GM21717 (cell line): ENCODE data around the gene TAOK2.
"Not testable (repeated sequence)": the region's sequence is repeated elsewhere in the genome, so short reads cannot be mapped to it uniquely, and the experiment has no call there.

ENCODE experiments used
- ATAC-seq: cut with Tn5 transposase; IDR thresholded peaks from one replicate; pipeline ENCODE4 v1.9.1; 2021; ENCODE audit warnings: mild to moderate bottlenecking, moderate library complexity; ENCODE audit not compliant: unreplicated experiment

TAOK2 gene

GRCh38 chr16:30002614-30003346, 29.1 kb downstream of the TAOK2 start:
- ATAC-seq, result no peak

- ATAC-seq, result no peak
These were observed 30.2 kb downstream of the TAOK2 start for GRCh38 chr16:30003670-30004423.

GRCh38 chr16:30004424-30004776, 30.7 kb downstream of the TAOK2 start:
- no peak for ATAC-seq

DNA sequence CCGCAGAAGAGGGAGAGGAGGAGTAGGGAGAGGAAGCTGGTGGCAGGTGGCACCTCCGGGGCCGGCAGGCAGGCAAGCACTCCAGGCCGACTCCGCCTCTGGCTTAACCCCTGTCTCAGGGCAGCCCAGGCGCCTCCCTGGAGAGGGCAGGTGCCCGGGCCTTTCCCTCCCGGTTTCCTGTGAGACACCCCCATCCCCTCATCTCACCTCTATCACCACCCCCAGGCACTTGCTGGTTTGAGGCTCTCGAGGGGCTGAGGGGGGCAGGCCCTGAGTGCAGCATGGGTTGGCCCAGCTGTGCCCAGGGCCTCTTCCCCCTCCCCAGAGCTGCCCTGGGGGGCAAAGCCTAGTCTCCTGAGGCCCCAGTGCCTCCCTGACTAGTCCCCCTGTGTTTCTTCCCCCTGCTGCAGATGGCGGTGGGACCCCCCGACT, 31.2 kb downstream of the TAOK2 start:
- no peak for ATAC-seq

GRCh38 chr16:30005341-30006094, 31.9 kb downstream of the TAOK2 start:
- no peak for ATAC-seq

DNA sequence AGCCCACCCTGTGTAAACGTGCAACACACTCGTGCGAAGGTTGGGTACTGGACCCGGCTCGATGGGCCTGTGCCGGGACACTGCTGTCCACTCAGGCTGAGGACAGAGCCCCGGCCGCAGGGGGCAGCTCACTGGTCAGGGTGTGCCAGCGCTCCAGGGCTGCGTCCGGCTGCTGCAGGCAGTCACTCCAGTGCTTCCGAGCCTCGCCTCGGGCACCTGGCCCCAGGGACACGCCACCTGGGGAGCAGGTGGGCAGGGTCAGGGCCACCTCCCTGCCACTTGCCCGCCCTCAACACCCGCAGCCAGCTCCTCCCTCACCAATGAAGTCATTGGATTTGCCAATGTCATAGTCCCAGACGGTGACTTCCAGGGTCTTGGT, 32.4 kb downstream of the TAOK2 start:
- ATAC-seq, result no peak

GRCh38 chr16:30006659-30007377, 33.1 kb downstream of the TAOK2 start:
- no peak for ATAC-seq

DNA sequence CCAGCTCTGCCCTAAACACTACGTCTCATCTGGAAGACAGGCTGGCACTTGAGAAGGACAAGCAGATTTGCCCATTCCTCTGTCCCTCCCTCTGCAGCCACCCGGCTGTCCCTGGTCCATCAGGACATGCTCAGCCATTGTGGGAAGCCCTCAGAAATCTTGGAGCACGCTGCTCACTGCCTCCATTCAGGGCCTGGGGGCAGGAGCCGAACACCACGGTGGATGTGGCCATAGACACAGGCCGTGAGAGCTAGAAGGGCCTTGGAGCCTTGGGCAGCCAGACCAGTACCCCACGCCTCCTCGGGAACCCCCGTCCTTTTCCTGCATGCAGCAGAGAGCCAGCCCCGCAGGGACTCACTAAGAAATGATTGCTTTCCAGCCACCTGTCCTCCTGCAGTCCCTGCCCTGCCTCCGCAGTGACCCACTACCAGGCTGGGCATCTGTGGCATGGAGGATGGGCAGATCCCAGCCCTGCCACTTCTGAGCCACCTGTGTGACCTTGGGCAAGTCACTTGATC, 33.8 kb downstream of the TAOK2 start:
- ATAC-seq, result no peak

DNA sequence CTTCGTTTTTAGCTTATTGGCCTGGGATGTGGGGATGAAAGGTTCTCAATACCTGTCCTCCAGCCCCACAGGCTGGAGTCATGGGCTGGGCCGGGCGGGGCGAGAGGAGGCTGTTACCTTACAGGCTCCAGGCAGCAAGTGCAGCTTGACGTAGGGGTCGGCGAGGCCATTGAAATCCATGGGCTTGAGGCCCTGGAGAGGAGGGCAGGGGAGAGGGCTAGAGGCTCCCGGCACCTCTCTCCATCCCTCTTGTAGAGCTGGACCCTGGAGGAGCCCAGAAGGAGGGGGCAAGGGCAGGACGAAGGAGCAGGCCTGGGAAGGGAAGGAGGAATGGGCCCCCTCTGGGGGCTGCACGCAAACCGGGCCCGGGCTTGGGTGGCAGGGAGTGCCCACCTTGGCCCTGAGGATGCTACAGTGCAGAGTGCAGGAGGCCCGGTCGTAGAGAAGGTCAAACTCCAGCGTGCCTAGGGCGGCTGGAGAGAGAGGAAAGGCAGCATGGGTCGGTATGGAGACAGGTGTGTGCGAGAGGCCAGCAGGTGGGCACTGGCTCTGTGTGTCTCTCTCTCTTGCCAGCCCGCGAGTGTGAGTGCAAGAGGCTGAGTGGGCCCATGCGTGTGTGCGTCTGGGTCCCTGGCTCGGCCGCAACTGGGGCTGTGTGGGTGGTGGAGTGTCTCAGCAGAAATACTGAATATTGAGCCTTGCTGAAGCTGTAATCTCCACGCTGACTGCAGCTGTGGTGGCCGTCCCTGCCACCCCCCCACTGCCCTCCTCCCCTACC, 35.6 kb downstream of the TAOK2 start:
- ATAC-seq, result no peak

GRCh38 chr16:30009990-30010843, 36.5 kb downstream of the TAOK2 start:
- ATAC-seq, result no peak

GRCh38 chr16:30010844-30011713, 37.4 kb downstream of the TAOK2 start, which contains the start of gene DOC2A:
DOC2A (minus strand) TSS chr16:30011027; CDS start chr16:30010222, 805 bp downstream.
- no peak for ATAC-seq

GRCh38 chr16:30011714-30012504, 38.2 kb downstream of the TAOK2 start:
- ATAC-seq, result no peak

DNA sequence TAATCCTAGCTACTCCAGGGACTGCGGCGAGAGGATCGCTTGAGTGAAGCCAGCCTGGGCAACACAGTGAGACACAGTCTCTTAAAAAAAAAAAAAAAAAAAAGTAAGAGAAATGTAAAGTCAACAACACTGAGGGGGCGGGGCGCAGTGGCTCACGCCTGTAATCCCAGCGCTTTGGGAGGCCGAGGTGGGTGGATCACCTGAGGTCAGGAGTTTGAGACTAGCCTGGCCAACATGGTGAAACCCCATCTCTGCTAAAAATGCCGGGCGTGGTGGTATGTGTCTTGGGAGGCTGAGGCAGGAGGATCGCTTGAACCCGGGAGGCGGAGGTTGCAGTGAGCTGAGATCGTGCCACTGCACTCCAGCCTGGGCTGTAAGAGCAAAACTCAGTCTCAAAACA, 38.9 kb downstream of the TAOK2 start:
- ATAC-seq, result not testable (repeated sequence)

DNA sequence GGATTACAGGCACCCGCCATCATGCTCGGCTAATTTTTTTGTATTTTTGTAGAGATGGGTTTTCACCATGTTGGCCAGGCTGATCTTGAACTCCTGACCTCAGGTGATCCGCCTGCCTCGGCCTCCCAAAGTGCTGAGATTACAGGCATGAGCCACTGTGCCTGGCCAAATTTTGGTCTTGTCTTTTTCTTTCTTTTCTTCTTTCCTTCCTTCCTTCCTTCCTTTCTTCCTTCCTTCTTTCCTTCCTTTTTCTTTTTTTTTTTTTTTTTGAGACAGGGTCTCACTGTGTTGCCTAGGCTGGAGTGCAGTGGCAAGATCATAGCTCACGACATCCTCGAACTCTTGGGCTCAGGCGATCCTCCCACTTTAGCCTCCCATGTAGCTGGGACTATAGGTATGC, 41.8 kb downstream of the TAOK2 start:
- ATAC-seq, result not testable (repeated sequence)

GRCh38 chr16:30016555-30017276, 43.0 kb downstream of the TAOK2 start:
- no peak for ATAC-seq

DNA sequence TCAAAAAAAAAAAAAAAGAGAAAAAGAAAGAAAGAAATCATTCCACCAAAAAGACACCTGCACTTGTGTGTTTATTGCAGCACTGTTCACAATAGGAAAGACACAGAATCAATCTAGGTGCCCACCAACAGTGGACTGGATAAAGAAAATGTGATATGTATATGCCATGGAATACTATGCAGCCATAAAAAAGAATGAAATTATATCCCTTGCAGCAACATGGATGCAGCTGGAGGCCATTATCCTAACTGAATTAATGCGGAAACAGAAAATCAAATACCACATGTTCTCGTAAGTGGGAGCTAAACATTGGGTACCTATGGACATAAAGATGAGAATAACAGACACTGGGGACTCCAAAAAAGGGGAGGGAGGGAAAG, 43.6 kb downstream of the TAOK2 start:
- no peak for ATAC-seq

- ATAC-seq, result not testable (repeated sequence)
These were observed 44.3 kb downstream of the TAOK2 start for GRCh38 chr16:30017937-30018336.
